Dermis microvascular lymphatic vessel endothelial cell (primary cell): ENCODE measurements around the gene TMC3. TPM values are rescaled to one million over a fixed set of nuclear protein-coding genes. Genes with fewer than 3 reads are reported as not detected.

Experiments
- DNase-seq, 2 donors: peaks; one replicate each; pipeline versions ENCODE4 v3.0.0 to v3.0.0-alpha.2; 2010; ENCODE audit warnings: low read depth in 2 of 2
- total RNA-seq: library from RNA; depleted of rRNA; stranded (reverse); fragments of >200 nt; gene quantifications from 2 replicates; pipeline ENCODE4 v1.2.1, GENCODE V29; 2014

The TMC3 gene
- total RNA-seq, 1 donor from 2014 or later = not detected

- no peak for DNase-seq
These were observed 92.6 kb downstream of the TMC3 start for GRCh38 chr15:81281456-81281735.

Other genes with a start within 250 kb of the TMC3 start
- gene CFAP161, start 239.9 kb downstream of the TMC3 start, total RNA-seq = 0.38 and 0.90 TPM in 2 replicates
- gene IL16, start 177.3 kb downstream of the TMC3 start, total RNA-seq = 2.4 and 2.7 TPM in 2 replicates
- 0.77 and 1.9 TPM in 2 replicates for gene STARD5, start 50.1 kb downstream of the TMC3 start, total RNA-seq